Esophagus squamous epithelium (tissue), 5 donors: Measurements from ENCODE around the gene HEXIM2. TPM values are rescaled to one million over a fixed set of nuclear protein-coding genes. Genes with fewer than 3 reads are reported as not detected.

Experiments
- DNase-seq: peaks from one replicate; lab custom pipeline; 2025; lab: John Stamatoyannopoulos, UW
- H3K27ac ChIP-seq, 4 donors: fragments of 200-600 bp; sonication (generic); one replicate each; pipeline ENCODE4 v1.5.1; 2016 to 2019; ENCODE audit warnings: mild to moderate bottlenecking in 1 of 4
- H3K27me3 ChIP-seq, 4 donors: fragments of 200-600 bp; sonication (generic); 1 replicate in 3 of 4; 2 replicates in 1 of 4; pipeline versions ENCODE4 v1.5.1 to v1.6.0; 2017 to 2021; ENCODE audit warnings: antibody characterized with exemption in 1 of 4
- H3K36me3 ChIP-seq, 3 donors: fragments of 200-600 bp; sonication (generic); one replicate each; pipeline ENCODE4 v1.5.1; 2016 to 2019
- H3K4me1 ChIP-seq, 3 donors: fragments of 200-600 bp; sonication (generic); one replicate each; pipeline ENCODE4 v1.5.1; 2017 to 2019
- H3K4me3 ChIP-seq, 4 donors: fragments of 200-600 bp; sonication (generic); 1 replicate in 3 of 4; 2 replicates in 1 of 4; pipeline ENCODE4 v1.5.1; 2016 to 2019; ENCODE audit warnings: mild to moderate bottlenecking in 2 of 4, moderate library complexity in 1 of 4
- H3K9me3 ChIP-seq, 3 donors: fragments of 200-600 bp; sonication (generic); one replicate each; pipeline ENCODE4 v1.5.1; 2016 to 2019
- POLR2A ChIP-seq, 4 donors: fragments of 450-650 bp; IDR thresholded peaks; one replicate each; pipeline ENCODE4 v1.6.1; 2017; ENCODE audit warnings: antibody characterized with exemption in 4 of 4, mild to moderate bottlenecking in 4 of 4, moderate library complexity in 3 of 4
- WGBS, 2 donors: methylation state at CpG; one replicate each; pipeline ENCODE4 v1.1.5; 2018; 5-methylcytosine and 5-hydroxymethylcytosine counted together
- intact Hi-C: fragments of 100-400 bp; cut with DNase I; formaldehyde crosslinking; loops from one replicate; pipeline ENCODE4 v1.15.0; 2022
- total RNA-seq, 4 donors: library from RNA; depleted of rRNA; stranded (reverse); fragments of >200 nt; gene quantifications; one replicate each; pipeline ENCODE4 v1.1.0, GENCODE V29; 2016
- TF ChIP-seq, protein P1 (sequence below), 6 experiments: fragments of 450-650 bp in 4 of 6; fragments of 200-600 bp in 2 of 6; sonication (generic) in 2 of 6; IDR thresholded peaks; one replicate each; pipeline ENCODE4 v1.5.1; 2016 to 2019; ENCODE audit warnings: antibody characterized with exemption in 6 of 6, mild to moderate bottlenecking in 4 of 6, moderate library complexity in 4 of 6
- donor health status: DM: yes; HTN: yes; CAD: no.

HEXIM2 gene
- total RNA-seq, 4 donors from 2014 or later = 1.7 to 9.0 (median 4.9) TPM

DNA sequence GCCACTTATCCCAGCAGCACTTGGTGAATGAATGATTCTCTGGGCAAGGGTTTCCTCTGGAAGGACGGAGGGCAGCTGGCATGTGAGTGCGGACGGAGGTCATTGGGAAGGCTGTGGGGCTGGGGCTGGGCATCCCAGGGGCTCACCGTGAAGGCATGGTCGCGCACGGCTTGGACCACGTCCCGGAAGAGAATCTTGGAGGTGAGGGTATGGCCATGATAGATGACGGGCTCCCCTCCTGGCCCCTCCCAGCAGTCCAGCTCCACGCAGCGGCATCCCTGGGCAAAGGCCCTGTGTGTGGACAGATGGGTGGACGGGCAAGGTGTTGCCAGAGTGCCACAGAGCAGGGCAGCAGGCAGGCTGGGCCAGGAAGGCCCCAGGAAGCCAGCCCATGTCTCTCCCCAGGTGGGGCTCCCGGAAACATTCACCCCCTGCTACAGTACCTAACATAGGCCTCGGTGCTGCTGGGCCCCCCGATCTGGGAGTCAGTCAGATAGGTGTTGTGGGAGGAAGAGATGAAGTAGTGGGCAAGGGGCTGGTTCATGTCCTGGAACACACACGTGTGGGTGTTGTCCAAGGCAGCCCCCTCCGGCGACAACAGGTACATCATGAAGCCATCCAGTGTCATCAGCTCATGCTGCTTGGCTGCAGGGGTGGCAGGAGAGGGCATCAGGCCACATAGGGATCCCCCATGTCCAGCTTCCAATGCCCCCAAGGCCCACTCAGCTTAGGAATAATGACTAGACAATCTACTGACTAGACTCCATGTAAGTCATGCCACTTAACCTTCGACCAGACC lies 43.6 kb upstream of the HEXIM2 start:
- intact Hi-C loops = no loop called here
- Histone ChIP-seq H3K27me3 (no peaks in the 10 kb centered on the region), H3K27ac (no peak overlapping the region), H3K9me3 (no peaks in the 10 kb centered on the region), H3K36me3 (peaks cover 3 to 65% (median 6%) of the 10 kb centered on the region in 3 donors), H3K4me1 (peaks cover 3 to 14% (median 5%) of the 10 kb centered on the region in 3 donors), H3K4me3 (no peak overlapping the region)
- TF ChIP-seq, protein P1, sequence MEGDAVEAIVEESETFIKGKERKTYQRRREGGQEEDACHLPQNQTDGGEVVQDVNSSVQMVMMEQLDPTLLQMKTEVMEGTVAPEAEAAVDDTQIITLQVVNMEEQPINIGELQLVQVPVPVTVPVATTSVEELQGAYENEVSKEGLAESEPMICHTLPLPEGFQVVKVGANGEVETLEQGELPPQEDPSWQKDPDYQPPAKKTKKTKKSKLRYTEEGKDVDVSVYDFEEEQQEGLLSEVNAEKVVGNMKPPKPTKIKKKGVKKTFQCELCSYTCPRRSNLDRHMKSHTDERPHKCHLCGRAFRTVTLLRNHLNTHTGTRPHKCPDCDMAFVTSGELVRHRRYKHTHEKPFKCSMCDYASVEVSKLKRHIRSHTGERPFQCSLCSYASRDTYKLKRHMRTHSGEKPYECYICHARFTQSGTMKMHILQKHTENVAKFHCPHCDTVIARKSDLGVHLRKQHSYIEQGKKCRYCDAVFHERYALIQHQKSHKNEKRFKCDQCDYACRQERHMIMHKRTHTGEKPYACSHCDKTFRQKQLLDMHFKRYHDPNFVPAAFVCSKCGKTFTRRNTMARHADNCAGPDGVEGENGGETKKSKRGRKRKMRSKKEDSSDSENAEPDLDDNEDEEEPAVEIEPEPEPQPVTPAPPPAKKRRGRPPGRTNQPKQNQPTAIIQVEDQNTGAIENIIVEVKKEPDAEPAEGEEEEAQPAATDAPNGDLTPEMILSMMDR (IDR thresholded peaks at IDR 0.05) = no peak
- no peak for TF ChIP-seq POLR2A (IDR thresholded peaks at IDR 0.05)
- WGBS, 2 donors = 75 to 93% methylated on average over 5 to 8 of the region's 20 CpGs
- DNase-seq = no peak

GRCh38 chr17:45118691-45119090 lies 43.0 kb upstream of the HEXIM2 start:
- H3K4me3 ChIP-seq = no peak overlapping the region
- intact Hi-C loops = no loop called here
- no peaks in the 10 kb centered on the region for H3K27me3 ChIP-seq
- peaks cover 10 to 21% (median 12%) of the 10 kb centered on the region in 3 donors for H3K4me1 ChIP-seq
- no peak for DNase-seq
- H3K9me3 ChIP-seq = no peaks in the 10 kb centered on the region
- WGBS, 2 donors = 82 to 84% methylated on average over 3 to 15 of the region's 23 CpGs
- no peak overlapping the region for H3K27ac ChIP-seq
- peaks cover 3 to 58% (median 6%) of the 10 kb centered on the region in 3 donors for H3K36me3 ChIP-seq
- TF ChIP-seq, protein P1 (IDR thresholded peaks at IDR 0.05) = no peak
- no peak for TF ChIP-seq POLR2A (IDR thresholded peaks at IDR 0.05)

DNA sequence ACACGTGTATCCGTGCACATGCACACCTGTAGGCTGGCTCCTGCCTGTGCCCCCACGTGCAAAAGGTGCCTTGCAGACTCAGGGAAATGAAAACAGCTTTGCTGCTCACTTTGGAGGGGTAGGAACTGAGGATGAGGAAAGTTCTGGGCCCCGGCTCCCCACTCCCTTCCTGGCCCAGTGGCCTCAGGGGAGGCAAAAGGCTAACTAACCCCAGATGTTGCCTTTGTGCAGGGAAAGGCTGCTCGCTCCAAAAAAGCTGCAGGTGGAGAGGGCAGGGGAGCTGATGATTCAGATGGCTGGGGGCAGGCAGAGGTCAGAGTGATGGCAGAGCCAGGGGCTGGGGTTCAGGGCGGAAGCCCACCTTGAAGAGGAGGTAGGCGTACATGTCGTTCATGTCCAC lies 41.7 kb upstream of the HEXIM2 start:
- DNase-seq = no peak
- TF ChIP-seq, protein P1 (IDR thresholded peaks at IDR 0.05) = no peak
- TF ChIP-seq POLR2A (IDR thresholded peaks at IDR 0.05) = no peak
- 82% methylated on average over 3 to 7 of the region's 8 CpGs for WGBS, 2 donors
- Histone ChIP-seq H3K27ac (no peak overlapping the region), H3K4me3 (no peak overlapping the region), H3K4me1 (peaks cover 19 to 34% (median 23%) of the 10 kb centered on the region in 3 donors), H3K36me3 (peaks cover 3 to 46% (median 6%) of the 10 kb centered on the region in 3 donors), H3K9me3 (no peaks in the 10 kb centered on the region), H3K27me3 (no peaks in the 10 kb centered on the region)
- intact Hi-C loops = no loop called here

DNA sequence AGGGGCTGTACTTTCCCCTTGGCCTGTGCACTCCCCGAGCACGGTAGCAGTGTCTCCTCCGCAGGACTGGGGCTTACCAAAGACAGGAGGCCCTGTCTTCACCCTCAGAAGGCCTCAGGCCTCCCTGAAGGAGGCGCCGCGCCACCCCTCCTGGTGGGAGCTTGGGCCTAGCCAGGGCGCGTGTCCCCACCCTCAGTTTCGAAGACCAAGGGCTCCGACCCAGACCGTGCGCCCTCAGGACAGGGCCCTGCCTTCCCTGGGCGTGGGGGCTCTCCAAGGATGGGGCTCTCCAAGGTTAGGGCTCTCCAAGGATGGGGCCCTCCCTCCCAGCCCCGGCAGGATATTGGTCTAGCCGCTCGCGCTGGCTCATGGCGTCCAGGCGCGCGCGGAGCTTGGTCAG lies 41.1 kb upstream of the HEXIM2 start:
- no CpG with 5 or more reads among the region's 22 CpGs for WGBS, 2 donors
- no peaks in the 10 kb centered on the region for H3K27me3 ChIP-seq
- peaks cover 23 to 38% (median 24%) of the 10 kb centered on the region in 3 donors for H3K4me1 ChIP-seq
- intact Hi-C loops = no loop called here
- TF ChIP-seq, protein P1 (IDR thresholded peaks at IDR 0.05) = no peak
- no peak for TF ChIP-seq POLR2A (IDR thresholded peaks at IDR 0.05)
- no peaks in the 10 kb centered on the region for H3K9me3 ChIP-seq
- no peak overlapping the region for H3K27ac ChIP-seq
- no peak for DNase-seq
- peaks cover under 1 to 42% (median 6%) of the 10 kb centered on the region in 3 donors for H3K36me3 ChIP-seq
- no peak overlapping the region for H3K4me3 ChIP-seq

- TF ChIP-seq, protein P1 (IDR thresholded peaks at IDR 0.05) = no peak
- no peak for TF ChIP-seq POLR2A (IDR thresholded peaks at IDR 0.05)
- DNase-seq = no peak
- Histone ChIP-seq H3K27me3 (no peaks in the 10 kb centered on the region), H3K36me3 (peaks cover 0 to 42% (median 6%) of the 10 kb centered on the region in 3 donors), H3K27ac (no peak overlapping the region), H3K4me1 (peaks cover 23 to 38% (median 25%) of the 10 kb centered on the region in 3 donors), H3K9me3 (no peaks in the 10 kb centered on the region), H3K4me3 (no peak overlapping the region)
- intact Hi-C loops = no loop called here
- WGBS, 2 donors = no CpG with 5 or more reads among the region's 45 CpGs
Observed at GRCh38 chr17:45121055-45121454, 40.6 kb upstream of the HEXIM2 start.
